Right kidney (tissue), 1 donor: Measurements from ENCODE around the gene POU2F1.
"Not testable (repeated sequence)": the region's sequence is repeated elsewhere in the genome, so short reads cannot be mapped to it uniquely, and the experiment has no call there.

Source experiments
- DNase-seq: peaks from one replicate; pipeline ENCODE4 v3.0.0-alpha.2; 2016

POU2F1 gene

GRCh38 chr1:167319206-167319605, 98.5 kb downstream of the POU2F1 start:
- DNase-seq: not testable (repeated sequence)

- DNase-seq: no peak
These were observed 101.8 kb downstream of the POU2F1 start for GRCh38 chr1:167322483-167322882.

DNA sequence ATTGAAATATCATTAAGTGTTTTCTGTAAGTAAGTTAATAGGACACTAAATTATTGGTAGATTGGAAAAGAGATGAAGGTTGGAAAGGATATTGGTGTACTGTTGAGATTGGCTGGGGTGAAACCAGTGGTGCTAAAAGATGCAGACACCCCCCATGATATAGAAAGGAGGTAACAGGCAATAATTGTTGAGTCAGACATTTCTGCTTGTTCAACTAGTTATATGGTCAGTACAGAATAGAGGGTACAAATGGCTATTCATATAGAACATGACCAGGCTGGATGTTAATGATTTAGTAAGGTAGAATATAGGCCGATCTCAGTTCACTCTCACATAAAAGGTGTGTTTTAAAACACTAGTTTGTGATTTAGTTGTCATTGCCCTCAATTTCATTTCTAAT, 104.5 kb downstream of the POU2F1 start:
- DNase-seq: no peak

DNA sequence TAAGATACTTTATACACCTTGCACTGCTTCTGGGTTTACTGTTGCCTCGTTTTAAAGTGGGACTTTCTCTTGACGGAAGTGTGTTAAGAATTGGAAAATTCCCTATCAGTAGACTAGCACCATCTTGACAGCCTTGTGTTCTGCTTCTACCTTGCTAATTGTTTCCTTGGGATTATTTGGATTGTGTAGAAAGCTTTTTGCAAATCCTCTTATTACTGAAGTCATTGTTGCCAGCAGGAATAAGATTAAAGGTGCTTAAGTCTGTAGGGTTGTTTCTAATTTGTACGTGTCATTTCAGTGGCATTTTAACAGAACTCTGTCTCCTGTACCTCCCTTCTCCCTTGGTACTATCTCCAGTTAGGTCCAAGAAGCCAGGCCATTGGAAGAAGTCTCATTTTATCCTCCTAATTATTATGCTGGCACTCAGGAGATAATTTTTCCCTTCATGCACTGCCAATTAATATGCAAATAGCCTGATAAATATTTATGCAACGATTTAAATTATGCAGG, 107.7 kb downstream of the POU2F1 start:
- DNase-seq: no peak

DNA sequence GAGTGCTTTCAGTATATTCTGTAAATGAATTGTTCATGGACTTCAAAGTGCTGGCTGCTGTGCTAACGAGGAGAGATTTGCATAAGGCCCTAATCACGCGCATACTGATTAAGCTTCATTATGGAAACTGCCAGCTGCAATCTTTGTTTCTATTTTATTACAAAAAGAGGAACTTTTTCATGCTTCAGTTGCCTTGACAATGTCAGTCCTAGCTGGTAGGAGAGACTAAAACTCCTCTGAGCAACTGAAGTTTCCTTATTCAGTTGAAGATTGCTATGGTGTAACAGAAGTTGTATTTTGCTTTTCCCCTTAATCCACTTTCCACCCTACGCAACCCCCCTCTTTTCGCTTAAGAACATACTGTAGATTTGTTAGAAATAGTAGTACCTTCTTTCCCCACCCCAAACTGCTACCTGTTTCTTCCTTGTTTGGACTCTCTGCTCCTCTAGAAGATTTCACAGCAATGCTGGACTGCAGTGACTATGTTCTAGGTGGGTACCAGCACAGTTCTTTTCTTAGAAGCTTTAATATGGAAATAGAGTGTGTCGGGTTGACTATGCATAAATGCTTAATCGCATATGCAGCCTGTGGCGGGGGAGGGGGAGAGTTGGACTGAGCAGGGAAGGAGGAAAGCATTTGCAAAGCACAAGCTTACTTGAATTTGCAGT, 108.3 kb downstream of the POU2F1 start:
- DNase-seq: no peak

- no peak for DNase-seq
These were observed 110.1 kb downstream of the POU2F1 start for GRCh38 chr1:167330601-167331293.

GRCh38 chr1:167331650-167332049, 111.0 kb downstream of the POU2F1 start:
- no peak for DNase-seq

GRCh38 chr1:167332503-167332902, 111.8 kb downstream of the POU2F1 start:
- DNase-seq: no peak

DNA sequence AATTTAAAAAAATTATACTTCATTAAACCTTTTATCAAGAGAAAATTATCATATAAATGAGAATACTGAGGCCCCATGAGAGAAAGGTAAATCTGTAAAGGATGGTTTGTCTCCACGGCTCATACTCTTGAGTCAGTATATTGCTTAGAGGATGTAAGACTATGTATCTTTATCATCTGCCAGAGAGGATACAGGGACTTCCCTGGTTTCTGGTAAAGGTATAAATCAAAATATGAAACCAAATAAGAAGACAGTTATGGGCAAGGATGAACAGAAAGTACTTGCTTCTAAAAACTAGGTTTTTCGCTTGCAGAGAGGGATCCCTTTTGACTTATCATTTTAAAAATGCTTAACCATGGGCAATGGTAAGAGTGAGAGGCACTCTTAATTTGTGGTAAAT, 112.4 kb downstream of the POU2F1 start:
- DNase-seq: no peak

GRCh38 chr1:167333703-167334102, 113.0 kb downstream of the POU2F1 start:
- DNase-seq: no peak

DNA sequence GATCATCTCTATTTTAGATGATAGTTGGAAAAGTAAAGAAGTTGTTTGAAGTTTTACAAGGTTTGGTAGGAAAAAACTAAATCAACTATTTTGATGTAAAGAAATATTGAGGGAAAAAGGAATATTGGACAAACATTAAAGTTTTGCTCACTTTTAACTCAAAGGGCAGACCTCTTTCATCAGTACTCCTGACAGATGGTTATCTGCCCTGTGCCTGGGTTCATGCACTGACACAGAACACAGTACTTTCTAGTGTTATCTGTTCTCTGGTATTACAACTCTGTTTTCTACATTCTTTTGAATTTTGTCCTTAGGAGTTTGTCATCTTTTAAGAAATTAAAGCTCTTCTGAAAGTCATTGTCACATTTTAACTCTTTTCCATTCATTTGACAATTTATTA, 118.7 kb downstream of the POU2F1 start:
- DNase-seq: no peak

- DNase-seq: no peak
These were observed 122.2 kb downstream of the POU2F1 start for GRCh38 chr1:167342846-167343245.

DNA sequence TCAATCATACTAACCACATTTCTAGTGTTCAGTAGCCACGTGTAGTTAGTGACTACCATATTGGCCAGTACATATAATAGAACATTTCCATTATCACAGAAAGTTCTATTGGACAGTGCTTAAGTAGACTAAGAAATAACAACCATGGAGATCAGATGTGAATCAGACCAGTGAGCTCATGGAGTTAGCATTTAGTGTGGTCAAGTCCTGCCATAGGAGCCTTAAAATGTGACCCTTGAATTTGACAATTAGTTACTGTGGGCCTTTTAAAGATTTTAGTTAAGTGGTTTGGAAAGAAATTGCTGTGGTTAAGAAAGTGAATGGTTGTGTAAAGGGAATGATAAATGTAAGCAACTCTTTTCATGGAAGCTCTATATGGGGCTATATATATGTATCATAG, 123.4 kb downstream of the POU2F1 start:
- no peak for DNase-seq

GRCh38 chr1:167344615-167345385, 124.1 kb downstream of the POU2F1 start:
- DNase-seq: no peak

- DNase-seq: no peak
These were observed 124.7 kb downstream of the POU2F1 start for GRCh38 chr1:167345386-167345733.

DNA sequence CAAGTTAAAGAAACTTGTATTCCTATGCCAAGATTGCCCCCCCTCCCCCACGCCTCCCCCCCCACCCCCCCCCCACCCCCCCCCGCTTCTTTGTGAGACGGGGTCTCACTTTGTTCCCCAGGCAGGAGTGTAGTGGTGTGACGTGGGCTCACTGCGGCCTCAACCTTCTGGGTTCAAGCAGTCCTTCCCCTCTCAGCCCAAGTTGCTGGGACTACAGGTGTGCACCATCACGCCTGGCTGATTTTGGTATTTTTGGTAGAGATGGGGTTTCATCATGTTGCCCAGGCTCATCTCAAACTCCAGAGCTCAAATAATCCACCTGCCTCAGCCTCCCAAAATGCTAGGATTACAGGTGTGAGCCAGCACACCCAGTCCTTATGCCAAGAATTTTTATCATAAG, 136.6 kb downstream of the POU2F1 start:
- no peak for DNase-seq

DNA sequence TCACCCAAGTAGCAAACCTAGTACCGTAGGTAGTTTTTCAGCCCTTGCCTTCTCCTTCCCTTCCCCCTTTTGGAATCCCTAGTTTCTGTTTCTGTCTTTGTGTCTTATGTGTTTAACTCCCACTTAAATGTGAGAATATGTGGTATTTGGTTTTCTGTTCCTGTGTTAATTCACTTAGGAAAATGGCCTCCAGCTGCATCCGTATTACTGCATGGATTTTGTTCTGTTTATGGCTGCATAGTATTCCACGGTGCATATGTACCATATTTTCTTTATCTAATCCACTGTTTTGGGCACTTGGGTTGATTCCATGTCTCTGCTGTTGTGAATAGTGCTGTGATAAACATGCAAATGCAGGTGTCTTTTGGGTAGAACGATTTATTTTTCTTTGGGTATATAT, 138.6 kb downstream of the POU2F1 start:
- no peak for DNase-seq

DNA sequence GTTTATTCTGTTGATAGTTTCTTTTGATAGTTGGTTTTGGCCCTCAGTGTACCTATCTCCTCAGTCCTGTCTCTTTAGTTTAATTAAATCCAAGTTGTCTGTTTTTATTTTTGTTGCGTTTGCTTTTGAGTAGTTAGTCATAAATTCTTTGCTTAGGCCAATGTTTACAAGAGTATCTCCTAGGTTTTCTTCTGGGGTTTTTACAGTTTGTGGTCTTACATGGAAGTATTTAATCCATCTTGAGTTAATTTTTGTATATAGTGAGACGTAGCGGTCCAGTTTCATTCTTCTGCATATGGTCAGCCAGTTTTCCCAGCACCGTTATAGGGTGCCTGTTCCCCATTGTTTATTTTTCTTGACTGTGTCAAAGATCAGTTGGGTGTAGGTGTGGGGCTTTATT, 139.4 kb downstream of the POU2F1 start:
- no peak for DNase-seq

DNA sequence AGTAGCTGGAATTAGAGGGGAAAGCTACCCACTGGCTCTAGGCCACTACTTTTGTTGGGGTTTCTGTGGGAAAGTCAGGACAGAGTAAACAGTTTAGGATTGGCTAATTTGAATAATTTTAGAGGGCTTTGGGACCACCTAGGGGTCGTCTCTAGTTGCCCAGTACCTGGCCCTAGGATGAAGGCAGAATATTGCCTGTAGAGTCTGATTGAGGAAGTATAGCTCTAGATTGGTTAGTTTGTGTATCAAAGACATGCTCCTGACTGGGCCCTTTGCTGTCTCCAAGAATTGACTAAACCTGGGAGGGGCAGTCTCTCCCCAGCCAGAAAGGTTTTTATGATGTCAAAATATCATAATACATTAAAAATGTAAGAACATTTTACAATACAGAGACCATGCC, 142.0 kb downstream of the POU2F1 start:
- no peak for DNase-seq

DNA sequence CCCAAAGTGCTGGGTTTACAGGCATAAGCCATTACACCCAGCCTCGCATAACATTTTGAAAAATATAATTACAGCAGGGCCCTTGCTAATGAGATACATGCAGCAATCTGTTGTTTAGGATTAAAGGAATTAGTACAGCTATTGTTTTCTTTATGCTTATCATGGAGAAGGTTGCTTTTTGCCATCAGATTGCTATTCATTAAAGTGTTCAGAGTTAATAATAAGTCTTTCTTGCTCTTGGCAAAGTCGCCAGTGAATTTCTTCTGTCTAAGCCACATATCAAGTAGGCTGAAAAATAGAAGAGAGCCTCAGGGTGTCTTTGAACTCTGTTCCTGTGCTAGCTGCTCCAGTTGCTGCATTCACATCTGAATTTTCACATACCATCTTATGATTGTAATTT, 144.1 kb downstream of the POU2F1 start:
- no peak for DNase-seq

- DNase-seq: no peak
These were observed 144.7 kb downstream of the POU2F1 start for GRCh38 chr1:167365360-167365759.

DNA sequence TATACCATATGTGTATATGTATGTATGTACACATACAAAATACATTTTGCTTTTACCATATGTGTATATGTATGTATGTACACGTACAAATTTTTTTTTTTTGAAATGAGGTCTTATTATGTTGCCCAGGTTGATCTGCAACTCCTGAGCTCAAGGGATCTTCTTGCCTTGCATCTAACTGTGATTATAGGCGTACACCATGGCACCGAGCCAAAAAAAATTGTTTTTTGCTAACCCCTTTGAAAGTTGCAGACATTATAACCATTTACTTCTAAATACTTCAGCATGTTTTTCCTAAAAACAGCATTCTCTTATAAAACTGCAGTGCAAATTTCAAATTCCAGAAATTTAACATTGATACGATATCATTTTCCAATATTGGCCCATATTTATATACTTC, 147.0 kb downstream of the POU2F1 start:
- DNase-seq: no peak

GRCh38 chr1:167369175-167369574, 148.5 kb downstream of the POU2F1 start:
- no peak for DNase-seq

DNA sequence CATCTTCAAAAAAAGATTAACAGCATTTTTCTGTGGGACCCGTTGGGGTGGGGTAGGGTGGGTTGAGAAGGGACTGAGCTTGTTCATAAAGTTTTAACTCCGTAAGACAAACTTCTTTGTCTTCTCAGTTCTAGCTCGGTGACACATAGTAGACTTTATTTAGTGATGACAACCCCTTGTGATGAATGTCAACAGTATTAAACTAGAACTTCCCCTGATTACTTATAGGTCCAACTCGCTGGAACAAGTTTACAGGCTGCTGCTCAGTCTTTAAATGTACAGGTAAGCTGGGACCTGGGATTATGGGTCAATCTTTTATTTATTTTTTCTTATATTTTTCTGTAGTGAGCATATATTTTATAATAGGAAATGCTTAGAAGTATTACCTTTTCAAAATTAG, 149.2 kb downstream of the POU2F1 start:
- no peak for DNase-seq
